ENCODE results near the gene NDUFB2.
A peak's percentile ranks its signal among the peaks of the same experiment; 100 is the strongest.

The NDUFB2 gene

GRCh38 chr7:140681766-140682165 lies 14.7 kb upstream of the NDUFB2 start:
- no peak overlapping the region for H3K23ac ChIP-seq (ENCODE audit: low read depth, low read length, poor library complexity)
- WGBS, 2 donors (ENCODE audit: extremely low coverage in 2 of 2, insufficient read length in 2 of 2, insufficient replicate concordance in 1 of 2): no CpG with 5 or more reads among the region's 3 CpGs
- H3K79me1 ChIP-seq (ENCODE audit: low read depth, low read length): no peaks in the 10 kb centered on the region
- no peak overlapping the region for H3K14ac ChIP-seq (ENCODE audit: low read length)
- no peak overlapping the region for H3K4ac ChIP-seq (ENCODE audit: low read length)
- no peaks in the 10 kb centered on the region for H3K27me3 ChIP-seq (ENCODE audit: control insufficient read depth in 3 of 3, insufficient read depth in 3 of 3, low read depth in 1 of 3, low read length in 3 of 3)
- no peak overlapping the region for H4K8ac ChIP-seq (ENCODE audit: low read depth, low read length)
- no peak overlapping the region for H2AFZ ChIP-seq (ENCODE audit: low read length)
- no peak overlapping the region for H3K27ac ChIP-seq (replicated peaks; ENCODE audit: low read length)
- H2BK5ac ChIP-seq (ENCODE audit: low read length): no peak overlapping the region
- H3K4me3 ChIP-seq (ENCODE audit: low read length in 2 of 2): no peak overlapping the region
- peaks cover 11 to 12% of the 10 kb centered on the region in 2 donors for H3K4me1 ChIP-seq (ENCODE audit: control insufficient read depth in 2 of 2, insufficient read depth in 1 of 2, low read depth in 1 of 2, low read length in 2 of 2)
- H2BK120ac ChIP-seq (ENCODE audit: low read depth, low read length): no peak overlapping the region
- DNase-seq (ENCODE audit: low spot score): no peak
- H2BK12ac ChIP-seq (ENCODE audit: low read length): no peak overlapping the region
- H2AK5ac ChIP-seq (ENCODE audit: low read depth, low read length): no peak overlapping the region
- no peaks in the 10 kb centered on the region for H3K9me3 ChIP-seq (replicated peaks in 1 of 2; ENCODE audit: control insufficient read depth in 2 of 2, insufficient read depth in 1 of 2, low read depth in 1 of 2, low read length in 2 of 2)
- H3K36me3 ChIP-seq (replicated peaks in 1 of 2; ENCODE audit: control insufficient read depth in 2 of 2, insufficient read depth in 2 of 2, low read length in 2 of 2): peaks cover 0 to 4% of the 10 kb centered on the region in 2 donors
- H3K9ac ChIP-seq (ENCODE audit: low read depth, low read length, poor library complexity): no peak overlapping the region
- H4K91ac ChIP-seq (ENCODE audit: low read depth, low read length, poor library complexity): no peak overlapping the region
- no peak overlapping the region for H3K18ac ChIP-seq (ENCODE audit: low read length)
- no peak overlapping the region for H3K4me2 ChIP-seq (ENCODE audit: insufficient read depth, low read length, poor library complexity, severe bottlenecking)
- H2BK15ac ChIP-seq (ENCODE audit: low read length): no peak overlapping the region

- Histone ChIP-seq H3K4ac (ENCODE audit: low read length) (no peak overlapping the region), H2BK12ac (ENCODE audit: low read length) (no peak overlapping the region), H2BK5ac (ENCODE audit: low read length) (no peak overlapping the region), H2BK15ac (ENCODE audit: low read length) (no peak overlapping the region), H3K27me3 (ENCODE audit: control insufficient read depth in 3 of 3, insufficient read depth in 3 of 3, low read depth in 1 of 3, low read length in 3 of 3) (no peaks in the 10 kb centered on the region), H3K9ac (ENCODE audit: low read depth, low read length, poor library complexity) (no peak overlapping the region), H3K79me1 (ENCODE audit: low read depth, low read length) (no peaks in the 10 kb centered on the region), H3K27ac (replicated peaks; ENCODE audit: low read length) (peak overlapping the region; percentile 55), H3K18ac (ENCODE audit: low read length) (peak overlapping the region; percentile 15), H4K8ac (ENCODE audit: low read depth, low read length) (peak overlapping the region; percentile 44), H3K4me3 (ENCODE audit: low read length in 2 of 2) (no peak overlapping the region), H2BK120ac (ENCODE audit: low read depth, low read length) (no peak overlapping the region), H4K91ac (ENCODE audit: low read depth, low read length, poor library complexity) (no peak overlapping the region), H3K36me3 (replicated peaks in 1 of 2; ENCODE audit: control insufficient read depth in 2 of 2, insufficient read depth in 2 of 2, low read length in 2 of 2) (peaks cover 0 to 4% of the 10 kb centered on the region in 2 donors), H2AFZ (ENCODE audit: low read length) (peak overlapping the region; percentile 77), H3K9me3 (replicated peaks in 1 of 2; ENCODE audit: control insufficient read depth in 2 of 2, insufficient read depth in 1 of 2, low read depth in 1 of 2, low read length in 2 of 2) (no peaks in the 10 kb centered on the region), H3K14ac (ENCODE audit: low read length) (no peak overlapping the region), H2AK5ac (ENCODE audit: low read depth, low read length) (no peak overlapping the region), H3K23ac (ENCODE audit: low read depth, low read length, poor library complexity) (no peak overlapping the region), H3K4me1 (ENCODE audit: control insufficient read depth in 2 of 2, insufficient read depth in 1 of 2, low read depth in 1 of 2, low read length in 2 of 2) (peaks cover 11 to 12% of the 10 kb centered on the region in 2 donors), H3K4me2 (ENCODE audit: insufficient read depth, low read length, poor library complexity, severe bottlenecking) (no peak overlapping the region)
- no peak for DNase-seq (ENCODE audit: low spot score)
- no CpG with 5 or more reads among the region's 3 CpGs for WGBS, 2 donors (ENCODE audit: extremely low coverage in 2 of 2, insufficient read length in 2 of 2, insufficient replicate concordance in 1 of 2)
Measured at GRCh38 chr7:140683657-140684056, 12.9 kb upstream of the NDUFB2 start.

GRCh38 chr7:140684066-140684950 lies 12.2 kb upstream of the NDUFB2 start:
- no peak overlapping the region for H3K14ac ChIP-seq (ENCODE audit: low read length)
- peaks cover 11 to 12% of the 10 kb centered on the region in 2 donors for H3K4me1 ChIP-seq (ENCODE audit: control insufficient read depth in 2 of 2, insufficient read depth in 1 of 2, low read depth in 1 of 2, low read length in 2 of 2)
- no peaks in the 10 kb centered on the region for H3K27me3 ChIP-seq (ENCODE audit: control insufficient read depth in 3 of 3, insufficient read depth in 3 of 3, low read depth in 1 of 3, low read length in 3 of 3)
- H3K9ac ChIP-seq (ENCODE audit: low read depth, low read length, poor library complexity): no peak overlapping the region
- H2AK5ac ChIP-seq (ENCODE audit: low read depth, low read length): peak overlapping the region; percentile 41
- H3K9me3 ChIP-seq (replicated peaks in 1 of 2; ENCODE audit: control insufficient read depth in 2 of 2, insufficient read depth in 1 of 2, low read depth in 1 of 2, low read length in 2 of 2): no peaks in the 10 kb centered on the region
- H3K36me3 ChIP-seq (replicated peaks in 1 of 2; ENCODE audit: control insufficient read depth in 2 of 2, insufficient read depth in 2 of 2, low read length in 2 of 2): peaks cover 0 to 2% of the 10 kb centered on the region in 2 donors
- no peak overlapping the region for H4K91ac ChIP-seq (ENCODE audit: low read depth, low read length, poor library complexity)
- H2BK15ac ChIP-seq (ENCODE audit: low read length): no peak overlapping the region
- H2BK12ac ChIP-seq (ENCODE audit: low read length): no peak overlapping the region
- no CpG with 5 or more reads among the region's 20 CpGs for WGBS, 2 donors (ENCODE audit: extremely low coverage in 2 of 2, insufficient read length in 2 of 2, insufficient replicate concordance in 1 of 2)
- no peak overlapping the region for H3K4me3 ChIP-seq (ENCODE audit: low read length in 2 of 2)
- DNase-seq (ENCODE audit: low spot score): no peak
- no peak overlapping the region for H3K4me2 ChIP-seq (ENCODE audit: insufficient read depth, low read length, poor library complexity, severe bottlenecking)
- H2BK120ac ChIP-seq (ENCODE audit: low read depth, low read length): no peak overlapping the region
- H4K8ac ChIP-seq (ENCODE audit: low read depth, low read length): no peak overlapping the region
- H3K23ac ChIP-seq (ENCODE audit: low read depth, low read length, poor library complexity): no peak overlapping the region
- peak overlapping the region; percentile 77 for H2AFZ ChIP-seq (ENCODE audit: low read length)
- peak overlapping the region; percentile 8 for H3K18ac ChIP-seq (ENCODE audit: low read length)
- H3K79me1 ChIP-seq (ENCODE audit: low read depth, low read length): no peaks in the 10 kb centered on the region
- H3K27ac ChIP-seq (replicated peaks; ENCODE audit: low read length): peak overlapping the region; percentile 55
- H3K4ac ChIP-seq (ENCODE audit: low read length): no peak overlapping the region
- H2BK5ac ChIP-seq (ENCODE audit: low read length): no peak overlapping the region

GRCh38 chr7:140685407-140686087 lies 11.0 kb upstream of the NDUFB2 start:
- Histone ChIP-seq H4K8ac (ENCODE audit: low read depth, low read length) (no peak overlapping the region), H2AK5ac (ENCODE audit: low read depth, low read length) (peak overlapping the region; percentile 77), H3K9ac (ENCODE audit: low read depth, low read length, poor library complexity) (no peak overlapping the region), H2AFZ (ENCODE audit: low read length) (no peak overlapping the region), H3K79me1 (ENCODE audit: low read depth, low read length) (no peaks in the 10 kb centered on the region), H3K27me3 (ENCODE audit: control insufficient read depth in 3 of 3, insufficient read depth in 3 of 3, low read depth in 1 of 3, low read length in 3 of 3) (no peaks in the 10 kb centered on the region), H3K4ac (ENCODE audit: low read length) (no peak overlapping the region), H2BK12ac (ENCODE audit: low read length) (no peak overlapping the region), H3K18ac (ENCODE audit: low read length) (peak overlapping the region; percentile 40), H3K36me3 (replicated peaks in 1 of 2; ENCODE audit: control insufficient read depth in 2 of 2, insufficient read depth in 2 of 2, low read length in 2 of 2) (peaks cover 3 to 4% of the 10 kb centered on the region in 2 donors), H3K27ac (replicated peaks; ENCODE audit: low read length) (no peak overlapping the region), H3K4me1 (ENCODE audit: control insufficient read depth in 2 of 2, insufficient read depth in 1 of 2, low read depth in 1 of 2, low read length in 2 of 2) (peaks cover 11 to 12% of the 10 kb centered on the region in 2 donors), H3K9me3 (replicated peaks in 1 of 2; ENCODE audit: control insufficient read depth in 2 of 2, insufficient read depth in 1 of 2, low read depth in 1 of 2, low read length in 2 of 2) (no peaks in the 10 kb centered on the region), H4K91ac (ENCODE audit: low read depth, low read length, poor library complexity) (no peak overlapping the region), H2BK5ac (ENCODE audit: low read length) (no peak overlapping the region), H3K4me2 (ENCODE audit: insufficient read depth, low read length, poor library complexity, severe bottlenecking) (no peak overlapping the region), H2BK120ac (ENCODE audit: low read depth, low read length) (no peak overlapping the region), H2BK15ac (ENCODE audit: low read length) (no peak overlapping the region), H3K23ac (ENCODE audit: low read depth, low read length, poor library complexity) (no peak overlapping the region), H3K14ac (ENCODE audit: low read length) (no peak overlapping the region), H3K4me3 (ENCODE audit: low read length in 2 of 2) (no peak overlapping the region)
- WGBS, 2 donors (ENCODE audit: extremely low coverage in 2 of 2, insufficient read length in 2 of 2, insufficient replicate concordance in 1 of 2): no CpG with 5 or more reads among the region's 10 CpGs
- no peak for DNase-seq (ENCODE audit: low spot score)
